ENCODE results near the gene SORCS2.

The SORCS2 gene

GRCh38 chr4:7540654-7541413 lies 348.5 kb downstream of the SORCS2 start:
- no peak for DNase-seq

GRCh38 chr4:7541414-7541810 lies 349.1 kb downstream of the SORCS2 start:
- no peak for DNase-seq

GRCh38 chr4:7542781-7543180 lies 350.4 kb downstream of the SORCS2 start:
- DNase-seq = no peak

GRCh38 chr4:7546152-7546808 lies 353.9 kb downstream of the SORCS2 start:
- no peak for DNase-seq

- no peak for DNase-seq
These were observed 354.6 kb downstream of the SORCS2 start for GRCh38 chr4:7546809-7547367.

- peak; percentile 62 for DNase-seq
These were observed 355.2 kb downstream of the SORCS2 start for GRCh38 chr4:7547368-7548040.

- DNase-seq = no peak
These were observed 357.5 kb downstream of the SORCS2 start for GRCh38 chr4:7549866-7550265.

GRCh38 chr4:7552466-7552865 lies 360.1 kb downstream of the SORCS2 start:
- no peak for DNase-seq

- DNase-seq = no peak
These were observed 360.9 kb downstream of the SORCS2 start for GRCh38 chr4:7553280-7553679.

GRCh38 chr4:7554905-7555304 lies 362.6 kb downstream of the SORCS2 start:
- peak; percentile 42 for DNase-seq

GRCh38 chr4:7556558-7556957 lies 364.2 kb downstream of the SORCS2 start:
- DNase-seq = no peak

GRCh38 chr4:7557456-7557855 lies 365.1 kb downstream of the SORCS2 start:
- no peak for DNase-seq

GRCh38 chr4:7558436-7558835 lies 366.1 kb downstream of the SORCS2 start:
- DNase-seq = no peak

GRCh38 chr4:7559316-7559715 lies 367.0 kb downstream of the SORCS2 start:
- DNase-seq = no peak

- DNase-seq = no peak
These were observed 367.5 kb downstream of the SORCS2 start for GRCh38 chr4:7559741-7560395.

GRCh38 chr4:7561557-7561956 lies 369.2 kb downstream of the SORCS2 start:
- no peak for DNase-seq

GRCh38 chr4:7564242-7564641 lies 371.9 kb downstream of the SORCS2 start:
- no peak for DNase-seq

- no peak for DNase-seq
These were observed 373.1 kb downstream of the SORCS2 start for GRCh38 chr4:7565483-7565882.

GRCh38 chr4:7569810-7570783 lies 377.8 kb downstream of the SORCS2 start:
- DNase-seq = no peak

- DNase-seq = no peak
These were observed 378.7 kb downstream of the SORCS2 start for GRCh38 chr4:7571001-7571400.

- no peak for DNase-seq
These were observed 379.4 kb downstream of the SORCS2 start for GRCh38 chr4:7571701-7572100.

GRCh38 chr4:7572894-7573293 lies 380.6 kb downstream of the SORCS2 start:
- DNase-seq = no peak

All from DMS53 (cell line).